Measurements from ENCODE around the gene TRIM37.

Gene TRIM37

GRCh38 chr17:58932956-58933355 lies 173.7 kb downstream of the TRIM37 start:
- no peak for DNase-seq (ENCODE audit: extremely low spot score)
- POLR2A ChIA-PET: no interaction called here
- CTCF ChIA-PET: no interaction called here
- no peak for TF ChIP-seq CTCF (IDR thresholded peaks at IDR 0.05; ENCODE audit: control extremely low read depth, extremely low read depth, low read depth, missing control alignments)

All from GM10248 (cell line).